ENCODE results near the gene FASTK.
A peak's percentile ranks its signal among the peaks of the same experiment; 100 is the strongest.

Gene FASTK

GRCh38 chr7:151125846-151126481 lies 45.4 kb upstream of the FASTK start:
- H3K4me3 ChIP-seq (ENCODE audit: low read length) = peak overlapping the region; percentile 29
- DNase-seq (ENCODE audit: low read depth) = no peak

GRCh38 chr7:151125470-151125845 lies 44.8 kb upstream of the FASTK start:
- DNase-seq (ENCODE audit: low read depth) = no peak
- H3K4me3 ChIP-seq (ENCODE audit: low read length) = peak overlapping the region; percentile 29
- no peak for TF ChIP-seq CTCF (conservative IDR thresholded peaks at IDR 0.05; ENCODE audit: low read length)

More at GRCh38 chr7:151125846-151126481, 45.4 kb upstream of the FASTK start:
- no peak for TF ChIP-seq CTCF (conservative IDR thresholded peaks at IDR 0.05; ENCODE audit: low read length)

GRCh38 chr7:151124899-151125399 lies 44.3 kb upstream of the FASTK start:
- no peak for DNase-seq (ENCODE audit: low read depth)
- no peak for TF ChIP-seq CTCF (conservative IDR thresholded peaks at IDR 0.05; ENCODE audit: low read length)
- H3K4me3 ChIP-seq (ENCODE audit: low read length) = no peak overlapping the region

GRCh38 chr7:151124481-151124880 lies 43.9 kb upstream of the FASTK start:
- DNase-seq (ENCODE audit: low read depth) = no peak
- H3K4me3 ChIP-seq (ENCODE audit: low read length) = no peak overlapping the region
- TF ChIP-seq CTCF (conservative IDR thresholded peaks at IDR 0.05; ENCODE audit: low read length) = no peak

GRCh38 chr7:151123822-151124464 lies 43.3 kb upstream of the FASTK start:
- peak; percentile 99 for TF ChIP-seq CTCF (conservative IDR thresholded peaks at IDR 0.05; ENCODE audit: low read length)
- peak; percentile 72 for DNase-seq (ENCODE audit: low read depth)

GRCh38 chr7:151123158-151123821 lies 42.7 kb upstream of the FASTK start:
- no peak for DNase-seq (ENCODE audit: low read depth)
- no peak for TF ChIP-seq CTCF (conservative IDR thresholded peaks at IDR 0.05; ENCODE audit: low read length)

More at GRCh38 chr7:151123822-151124464, 43.3 kb upstream of the FASTK start:
- no peak overlapping the region for H3K4me3 ChIP-seq (ENCODE audit: low read length)

More at GRCh38 chr7:151123158-151123821, 42.7 kb upstream of the FASTK start:
- no peak overlapping the region for H3K4me3 ChIP-seq (ENCODE audit: low read length)

Data from AG10803 (cell line).